Measurements from ENCODE around the gene ADH5. TPM values are rescaled to one million over a fixed set of nuclear protein-coding genes. Genes with fewer than 3 reads are reported as not detected.
"Not testable (repeated sequence)": the region's sequence is repeated elsewhere in the genome, so short reads cannot be mapped to it uniquely, and the experiment has no call there.

Gene ADH5
- polyA plus RNA-seq, 1 experiment, result 205 TPM

DNA sequence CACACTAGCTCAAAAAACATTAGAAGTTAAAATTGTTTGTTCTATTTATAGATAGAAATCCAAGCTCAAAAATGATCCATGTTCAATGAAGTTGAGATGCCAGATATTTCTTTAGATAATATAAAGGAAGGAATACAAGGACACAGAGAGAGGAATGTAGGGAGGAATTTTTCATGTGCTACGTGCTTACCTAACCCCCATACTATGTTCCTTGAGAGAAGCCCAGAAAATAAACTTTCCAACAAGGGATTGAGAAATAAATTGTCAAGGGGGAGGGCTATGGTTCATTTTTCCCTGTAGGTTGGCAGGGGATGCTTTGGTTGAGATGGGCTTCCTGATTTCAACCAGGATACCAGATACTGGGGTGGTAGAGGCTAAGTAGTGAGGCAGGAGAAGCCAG lies 15.6 kb upstream of the ADH5 start:
- DNase-seq (ENCODE audit: low read depth), result no peak
- no peaks in the 10 kb centered on the region for H3K27me3 ChIP-seq (ENCODE audit: control insufficient read depth, insufficient read depth, low read length)
- CTCF ChIA-PET, result interaction anchor here (1.2 kb wide), 1 partner anchor 307 kb away, joined by 3 read pairs; no protein-coding TSS in a partner anchor

DNA sequence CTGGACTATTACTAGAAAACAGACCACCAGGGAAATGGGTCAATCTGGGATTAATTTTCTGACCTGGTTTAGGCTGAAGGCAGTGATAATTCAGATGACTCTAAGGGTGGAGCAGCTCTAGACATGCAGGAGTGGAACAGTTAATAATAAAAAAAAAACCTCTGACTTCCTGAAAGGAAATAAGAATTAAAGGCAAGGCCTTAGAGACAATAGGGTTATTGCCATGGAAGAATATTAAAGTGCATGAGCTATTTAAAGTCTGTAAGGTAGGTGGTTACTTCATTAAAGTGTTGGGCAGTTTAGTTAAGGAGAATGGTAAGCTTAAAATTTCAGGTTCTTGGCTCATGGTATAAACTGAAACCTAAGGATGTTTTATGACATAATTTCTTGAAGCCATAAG lies 14.6 kb upstream of the ADH5 start:
- Histone ChIP-seq H3K36me3 (ENCODE audit: control insufficient read depth, insufficient read depth, low read length) (no peaks in the 10 kb centered on the region), H3K27me3 (ENCODE audit: control insufficient read depth, insufficient read depth, low read length) (no peaks in the 10 kb centered on the region), H3K4me3 (ENCODE audit: low read depth, low read length) (no peak overlapping the region)
- CTCF ChIA-PET, result no interaction called here
- TF ChIP-seq, protein P1, sequence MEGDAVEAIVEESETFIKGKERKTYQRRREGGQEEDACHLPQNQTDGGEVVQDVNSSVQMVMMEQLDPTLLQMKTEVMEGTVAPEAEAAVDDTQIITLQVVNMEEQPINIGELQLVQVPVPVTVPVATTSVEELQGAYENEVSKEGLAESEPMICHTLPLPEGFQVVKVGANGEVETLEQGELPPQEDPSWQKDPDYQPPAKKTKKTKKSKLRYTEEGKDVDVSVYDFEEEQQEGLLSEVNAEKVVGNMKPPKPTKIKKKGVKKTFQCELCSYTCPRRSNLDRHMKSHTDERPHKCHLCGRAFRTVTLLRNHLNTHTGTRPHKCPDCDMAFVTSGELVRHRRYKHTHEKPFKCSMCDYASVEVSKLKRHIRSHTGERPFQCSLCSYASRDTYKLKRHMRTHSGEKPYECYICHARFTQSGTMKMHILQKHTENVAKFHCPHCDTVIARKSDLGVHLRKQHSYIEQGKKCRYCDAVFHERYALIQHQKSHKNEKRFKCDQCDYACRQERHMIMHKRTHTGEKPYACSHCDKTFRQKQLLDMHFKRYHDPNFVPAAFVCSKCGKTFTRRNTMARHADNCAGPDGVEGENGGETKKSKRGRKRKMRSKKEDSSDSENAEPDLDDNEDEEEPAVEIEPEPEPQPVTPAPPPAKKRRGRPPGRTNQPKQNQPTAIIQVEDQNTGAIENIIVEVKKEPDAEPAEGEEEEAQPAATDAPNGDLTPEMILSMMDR (IDR thresholded peaks at IDR 0.05; ENCODE audit: insufficient read depth, low read depth, low read length), result no peak
- POLR2A ChIA-PET, result no interaction called here
- no peak for DNase-seq (ENCODE audit: low read depth)

More for the DNA sequence above, 15.6 kb upstream of the ADH5 start:
- TF ChIP-seq, protein P1 (IDR thresholded peaks at IDR 0.05; ENCODE audit: insufficient read depth, low read depth, low read length), result no peak
- Histone ChIP-seq H3K4me3 (ENCODE audit: low read depth, low read length) (no peak overlapping the region), H3K36me3 (ENCODE audit: control insufficient read depth, insufficient read depth, low read length) (no peaks in the 10 kb centered on the region)
- POLR2A ChIA-PET, result no interaction called here

DNA sequence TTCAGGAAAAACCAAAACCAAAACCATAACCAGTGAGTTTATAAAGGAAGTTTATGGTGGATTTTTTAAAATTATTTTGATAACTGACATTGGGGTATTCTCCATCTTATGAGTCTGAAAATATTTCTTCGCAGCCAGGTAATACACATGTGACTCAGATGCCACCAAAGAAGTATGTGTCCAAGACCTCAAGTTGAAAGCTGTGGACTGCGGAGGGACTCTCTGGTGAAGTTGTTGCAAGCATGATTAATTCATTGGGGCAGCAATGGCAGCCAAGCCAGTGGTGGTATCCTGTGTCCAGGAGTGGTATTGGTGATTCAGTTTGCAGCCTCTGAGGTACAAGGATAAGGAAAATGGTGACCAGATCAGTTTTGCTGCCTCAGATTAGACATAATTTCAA lies 14.0 kb upstream of the ADH5 start:
- ChIA-PET POLR2A (no interaction called here), CTCF (no interaction called here)
- DNase-seq (ENCODE audit: low read depth), result no peak
- Histone ChIP-seq H3K27me3 (ENCODE audit: control insufficient read depth, insufficient read depth, low read length) (no peaks in the 10 kb centered on the region), H3K4me3 (ENCODE audit: low read depth, low read length) (no peak overlapping the region), H3K36me3 (ENCODE audit: control insufficient read depth, insufficient read depth, low read length) (no peaks in the 10 kb centered on the region)
- TF ChIP-seq, protein P1 (IDR thresholded peaks at IDR 0.05; ENCODE audit: insufficient read depth, low read depth, low read length), result no peak

DNA sequence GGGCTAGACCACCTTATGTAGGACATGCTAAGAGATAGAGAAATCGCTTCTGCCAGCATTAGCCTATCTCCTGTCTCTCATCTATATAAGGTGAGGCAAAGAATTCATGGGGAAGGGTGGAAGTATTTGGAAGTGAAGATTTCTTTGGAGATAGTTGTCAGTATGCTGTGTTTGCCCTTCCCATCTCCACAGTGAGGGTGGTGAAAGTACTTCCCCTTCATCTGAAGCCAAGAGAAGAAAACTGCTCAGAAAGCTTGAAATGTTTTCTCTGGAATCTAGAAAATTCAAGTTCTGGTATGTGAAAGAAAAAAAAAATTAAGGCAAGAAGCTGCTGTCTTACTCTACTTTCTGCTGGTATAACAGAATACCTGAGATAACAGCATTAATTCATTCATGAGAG lies 12.3 kb upstream of the ADH5 start:
- CTCF ChIA-PET, result interaction anchor here (1.5 to 1.8 kb wide), 3 partner anchors 17 to 362 kb away, joined by 4 to 6 read pairs (median 5); no protein-coding TSS in a partner anchor
- Histone ChIP-seq H3K36me3 (ENCODE audit: control insufficient read depth, insufficient read depth, low read length) (no peaks in the 10 kb centered on the region), H3K4me3 (ENCODE audit: low read depth, low read length) (no peak overlapping the region), H3K27me3 (ENCODE audit: control insufficient read depth, insufficient read depth, low read length) (no peaks in the 10 kb centered on the region)
- DNase-seq (ENCODE audit: low read depth), result no peak
- POLR2A ChIA-PET, result interaction anchor here (0.7 kb wide), 1 partner anchor 304 kb away, joined by 3 read pairs; no protein-coding TSS in a partner anchor
- TF ChIP-seq, protein P1 (IDR thresholded peaks at IDR 0.05; ENCODE audit: insufficient read depth, low read depth, low read length), result no peak

DNA sequence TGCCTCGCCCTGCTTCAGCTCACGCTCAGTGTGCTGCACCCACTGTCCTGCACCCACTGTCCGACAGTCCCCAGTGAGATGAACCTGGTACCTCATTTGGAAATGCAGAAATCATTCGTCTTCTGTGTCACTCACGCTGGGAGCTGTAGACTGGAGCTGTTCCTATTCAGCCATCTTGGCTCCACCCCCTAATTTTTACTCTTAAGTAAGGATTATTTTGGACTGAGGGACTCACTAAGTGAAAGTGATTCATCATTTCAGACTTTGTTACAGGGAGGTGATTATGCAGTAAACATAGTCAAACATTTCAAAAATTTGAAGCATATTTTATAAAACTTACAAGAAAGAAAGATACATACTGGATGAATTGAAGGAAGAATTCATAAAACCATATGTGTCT lies 11.2 kb upstream of the ADH5 start:
- POLR2A ChIA-PET, result not testable (repeated sequence)
- CTCF ChIA-PET, result interaction anchor here (1.5 to 1.8 kb wide), 3 partner anchors 18 to 363 kb away, joined by 4 to 6 read pairs (median 5); no protein-coding TSS in a partner anchor

DNA sequence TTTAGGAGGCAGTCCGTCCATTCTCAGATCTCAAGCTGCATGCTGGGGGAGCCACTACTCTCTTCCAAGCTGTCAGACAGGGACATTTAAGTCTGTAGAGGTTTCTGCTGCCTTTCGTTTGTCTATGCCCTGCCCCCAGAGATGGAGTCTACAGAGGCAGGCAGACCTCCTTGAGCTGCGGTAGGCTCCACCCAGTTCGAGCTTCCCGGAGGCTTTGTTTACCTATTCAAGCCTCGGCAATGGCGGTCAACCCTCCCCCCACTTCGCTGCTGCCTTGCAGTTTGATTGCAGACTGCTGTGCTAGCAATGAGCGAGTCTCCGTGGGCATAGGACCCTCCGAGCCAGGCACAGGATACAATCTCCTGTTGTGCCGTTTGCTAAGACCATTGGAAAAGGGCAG lies 10.7 kb upstream of the ADH5 start:
- Histone ChIP-seq H3K4me3 (ENCODE audit: low read depth, low read length) (no peak overlapping the region), H3K36me3 (ENCODE audit: control insufficient read depth, insufficient read depth, low read length) (no peaks in the 10 kb centered on the region), H3K27me3 (ENCODE audit: control insufficient read depth, insufficient read depth, low read length) (no peaks in the 10 kb centered on the region)
- POLR2A ChIA-PET, result no interaction called here
- CTCF ChIA-PET, result no interaction called here
- DNase-seq (ENCODE audit: low read depth), result no peak
- TF ChIP-seq, protein P1 (IDR thresholded peaks at IDR 0.05; ENCODE audit: insufficient read depth, low read depth, low read length), result no peak

More for the DNA sequence above, 11.2 kb upstream of the ADH5 start:
- not testable (repeated sequence) for H3K27me3 ChIP-seq (ENCODE audit: control insufficient read depth, insufficient read depth, low read length); DNase-seq (ENCODE audit: low read depth); H3K36me3 ChIP-seq (ENCODE audit: control insufficient read depth, insufficient read depth, low read length); H3K4me3 ChIP-seq (ENCODE audit: low read depth, low read length)

DNA sequence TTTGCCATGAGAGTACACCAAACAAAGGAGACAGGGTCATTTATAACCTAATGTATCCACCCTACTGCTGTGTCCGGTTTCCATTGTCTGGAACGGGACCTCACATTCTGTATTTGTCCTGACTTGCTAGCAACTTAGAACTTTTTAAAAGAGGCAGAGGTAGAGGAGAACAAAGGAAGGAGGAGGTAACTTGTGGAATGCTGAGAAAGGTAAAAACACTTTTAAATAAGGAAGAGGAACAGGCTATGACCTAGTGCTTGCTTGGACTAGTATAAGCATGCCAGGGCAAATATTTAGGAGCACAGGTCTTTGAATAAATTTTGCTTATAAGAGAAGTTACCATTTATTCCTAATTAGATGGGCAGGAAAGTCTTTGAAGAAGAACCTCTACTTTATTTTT lies 3.3 kb upstream of the ADH5 start:
- POLR2A ChIA-PET; DNase-seq (ENCODE audit: low read depth); H3K36me3 ChIP-seq (ENCODE audit: control insufficient read depth, insufficient read depth, low read length); CTCF ChIA-PET; H3K4me3 ChIP-seq (ENCODE audit: low read depth, low read length); H3K27me3 ChIP-seq (ENCODE audit: control insufficient read depth, insufficient read depth, low read length): not testable (repeated sequence)

All from BJ (cell line).